T-helper 9 cell (primary cell): ENCODE data around the gene PINK1.
A peak's percentile ranks its signal among the peaks of the same experiment; 100 is the strongest.

Experiments used
- DNase-seq: peaks from one replicate; pipeline ENCODE4 v3.0.0-alpha.2; 2020

Gene PINK1

DNA sequence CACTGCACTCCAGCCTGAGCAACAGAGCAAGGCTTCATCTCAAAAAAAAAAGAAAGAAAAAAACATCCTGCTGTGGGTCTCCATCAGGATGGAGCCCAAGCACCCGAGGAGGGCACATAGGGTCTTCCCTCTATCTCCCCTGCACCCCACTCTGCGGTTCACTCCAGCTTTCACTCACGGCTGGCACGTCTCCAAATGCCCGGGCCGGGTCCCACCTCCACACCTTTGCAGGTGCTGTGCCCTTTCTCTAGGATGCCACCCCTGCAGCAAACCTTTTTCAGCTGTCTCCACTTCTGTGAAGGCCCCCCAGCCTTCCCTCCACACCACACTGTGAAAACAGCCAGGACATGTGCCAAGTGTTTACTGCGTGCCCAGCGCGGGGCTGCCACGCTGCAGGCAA is 50.4 kb downstream of the PINK1 start:
- DNase-seq, result no peak

GRCh38 chr1:20684050-20684620 is 50.9 kb downstream of the PINK1 start:
- no peak for DNase-seq

- no peak for DNase-seq
These were observed 51.4 kb downstream of the PINK1 start for GRCh38 chr1:20684651-20685050.

GRCh38 chr1:20685099-20685662 is 51.9 kb downstream of the PINK1 start:
- no peak for DNase-seq

GRCh38 chr1:20685741-20686140 is 52.5 kb downstream of the PINK1 start:
- DNase-seq, result no peak

DNA sequence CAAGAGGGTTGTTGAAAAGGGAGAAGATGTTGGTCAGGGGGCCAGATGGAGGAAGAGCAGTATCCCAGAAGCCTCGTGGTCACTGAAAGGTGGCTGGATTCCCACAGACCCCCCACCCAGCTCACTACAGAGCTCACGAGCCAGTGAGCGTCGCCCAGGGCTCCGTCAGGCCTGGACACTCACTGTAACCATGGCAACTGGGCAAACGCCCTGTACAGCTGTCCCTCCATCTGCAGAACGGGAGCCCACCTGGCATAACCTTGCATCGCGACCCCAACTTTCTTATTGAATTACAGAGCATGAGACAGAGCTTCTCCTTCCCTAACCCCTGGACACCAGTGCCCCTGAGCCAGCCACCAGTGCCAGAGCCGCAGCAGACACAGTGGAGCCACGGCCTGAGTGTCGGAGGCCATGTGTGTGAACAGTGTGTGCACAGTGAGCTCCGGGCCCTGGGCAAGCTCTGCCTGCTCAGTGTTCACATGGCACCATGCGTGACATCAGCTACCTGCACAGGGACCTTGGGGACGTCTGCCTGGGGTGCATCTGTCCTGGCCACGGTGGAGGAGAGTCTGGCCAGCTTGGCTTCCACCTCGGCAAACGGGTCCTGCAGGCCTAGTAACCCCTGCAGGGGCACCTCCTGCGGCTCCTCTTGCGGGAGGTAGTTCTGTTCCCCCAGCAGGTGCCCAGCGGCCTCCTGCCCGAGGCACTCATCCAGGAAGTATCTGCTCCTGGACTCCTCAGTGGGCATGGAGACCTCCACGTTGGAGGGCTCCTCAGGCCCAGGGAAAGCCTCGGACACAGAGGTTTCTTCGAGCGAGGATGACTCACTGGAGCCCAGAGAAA is 53.8 kb downstream of the PINK1 start:
- DNase-seq, result no peak

GRCh38 chr1:20689645-20690056 is 56.4 kb downstream of the PINK1 start:
- DNase-seq, result no peak

- no peak for DNase-seq
These were observed 58.6 kb downstream of the PINK1 start for GRCh38 chr1:20691872-20692271.

- DNase-seq, result no peak
These were observed 60.4 kb downstream of the PINK1 start for GRCh38 chr1:20693623-20694022.

DNA sequence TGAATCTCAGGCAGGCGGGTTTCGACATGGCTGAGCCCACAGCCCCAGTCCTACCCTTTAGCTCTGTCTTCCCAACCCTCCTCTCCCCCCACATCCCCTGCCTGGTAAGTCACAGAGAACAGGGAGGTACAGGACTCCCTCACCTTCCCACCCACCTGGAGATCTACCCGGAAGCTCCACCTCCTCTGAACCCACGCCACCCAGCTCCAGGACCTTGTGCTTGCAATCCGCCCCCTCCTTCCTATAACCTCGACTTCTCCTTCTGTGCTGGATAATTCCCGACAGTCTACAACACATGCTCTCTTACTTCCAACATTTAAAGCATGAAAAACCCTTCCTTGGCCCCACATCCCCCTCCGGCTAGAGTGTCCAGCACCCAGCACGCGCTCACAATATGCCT is 62.3 kb downstream of the PINK1 start:
- no peak for DNase-seq

DNA sequence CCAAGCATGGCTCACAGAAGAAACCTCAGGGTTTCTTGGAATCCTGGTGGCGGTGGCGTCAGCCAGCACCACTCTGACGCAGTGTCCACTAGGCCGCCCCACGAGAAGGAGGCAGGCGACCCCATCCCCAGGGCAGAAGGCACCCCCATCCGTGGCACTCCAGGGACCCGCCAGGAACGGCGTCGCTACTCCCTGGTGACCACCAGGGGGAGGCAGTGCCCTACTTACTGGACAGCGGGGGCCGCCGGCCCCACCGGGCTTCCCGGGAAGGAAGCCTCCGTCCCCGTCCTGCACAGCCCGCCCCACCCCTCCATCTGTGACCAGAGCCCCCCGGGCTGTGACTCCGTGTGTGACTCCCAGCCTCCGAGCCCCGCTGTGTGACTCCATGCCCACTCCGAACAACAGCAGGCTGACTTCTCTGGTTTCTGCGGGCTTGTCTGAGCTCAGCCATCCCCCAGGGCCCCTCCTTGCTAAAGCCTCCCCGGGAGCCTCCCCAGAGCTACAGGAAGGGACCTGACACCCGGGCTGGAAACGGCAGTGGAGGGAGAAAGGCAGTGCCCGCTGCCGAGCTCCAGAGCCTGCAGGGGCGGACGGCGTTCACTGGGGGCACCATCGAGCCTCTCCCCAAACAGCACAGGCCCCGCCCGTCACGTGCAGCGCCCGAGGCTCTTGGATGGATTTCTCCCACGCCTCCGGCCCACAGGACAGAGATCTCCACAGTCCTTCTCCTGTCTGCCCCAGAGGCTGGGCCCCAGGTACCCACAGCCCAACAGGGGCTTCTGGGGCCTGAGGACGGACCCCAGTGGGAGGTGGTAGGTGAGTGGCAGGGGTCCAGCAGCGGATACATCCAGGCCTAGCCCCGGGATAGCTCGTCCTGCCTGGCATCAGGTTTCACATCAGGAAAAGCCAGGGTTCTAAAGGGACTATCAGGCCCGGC is 63.4 kb downstream of the PINK1 start:
- DNase-seq, result peak; percentile 65

- no peak for DNase-seq
These were observed 64.3 kb downstream of the PINK1 start for GRCh38 chr1:20697563-20697962.

DNA sequence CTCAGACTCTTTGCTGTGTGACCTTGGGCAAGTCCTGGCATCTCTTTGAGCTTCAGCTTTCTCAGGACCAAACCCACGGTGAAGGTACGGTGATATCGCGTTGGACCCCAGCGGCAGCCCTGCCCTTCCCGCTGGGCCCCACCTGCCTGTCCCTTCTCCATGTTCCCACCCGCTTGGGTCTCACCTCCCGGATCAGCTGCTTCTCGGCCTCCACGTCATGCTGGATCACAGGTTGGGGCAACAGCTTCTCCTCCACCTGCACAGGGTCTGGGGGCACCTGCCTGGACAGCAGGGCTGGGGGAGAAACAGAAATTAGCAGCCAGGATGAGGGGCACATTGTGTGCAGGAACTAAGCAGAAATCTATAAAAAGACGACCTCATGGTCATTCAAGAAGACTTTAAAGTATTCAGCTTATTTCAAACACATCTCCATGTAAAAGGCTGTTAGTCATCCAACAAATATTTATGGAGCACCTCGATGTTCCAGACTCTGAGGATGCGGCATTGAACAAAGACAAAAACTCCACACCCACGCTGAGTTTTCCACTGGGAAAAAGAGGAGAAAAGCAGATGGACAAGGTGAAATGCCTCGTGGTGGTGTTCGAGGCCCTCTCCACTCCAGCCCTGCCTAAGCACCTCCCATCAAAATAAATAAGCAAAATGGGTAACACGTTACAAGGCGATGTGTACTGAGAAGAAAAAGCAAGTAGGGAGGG is 65.1 kb downstream of the PINK1 start:
- no peak for DNase-seq

- no peak for DNase-seq
These were observed 66.3 kb downstream of the PINK1 start for GRCh38 chr1:20699558-20699957.

GRCh38 chr1:20700636-20701215 is 67.5 kb downstream of the PINK1 start:
- DNase-seq, result no peak
